Thymus (tissue), 11 donors: ENCODE results near the gene RNH1. TPM values are rescaled to one million over a fixed set of nuclear protein-coding genes. Genes with fewer than 3 reads are reported as not detected.

Experiments used
- DNase-seq, 9 donors: peaks; one replicate each; pipeline ENCODE4 v3.0.0-alpha.2; 2013; ENCODE audit warnings: low spot score in 9 of 9, low read depth in 6 of 9, missing footprints in 1 of 9
- H3K27ac ChIP-seq, 2 donors: one replicate each; pipeline ENCODE4 v1.5.1; 2013; ENCODE audit warnings: control low read depth in 1 of 2, low read depth in 1 of 2, low read length in 1 of 2, mild to moderate bottlenecking in 1 of 2, moderate library complexity in 1 of 2
- H3K27me3 ChIP-seq, 2 donors: one replicate each; pipeline ENCODE4 v1.5.1; 2013; ENCODE audit warnings: low read length in 1 of 2; ENCODE audit not compliant: control insufficient read depth in 2 of 2, insufficient read depth in 1 of 2
- H3K36me3 ChIP-seq, 2 donors: one replicate each; pipeline ENCODE4 v1.5.1; 2013; ENCODE audit warnings: low read length in 1 of 2, mild to moderate bottlenecking in 1 of 2, moderate library complexity in 1 of 2; ENCODE audit not compliant: control insufficient read depth in 2 of 2, insufficient read depth in 2 of 2
- H3K4me1 ChIP-seq, 2 donors: one replicate each; pipeline ENCODE4 v1.5.1; 2013; ENCODE audit warnings: low read length in 2 of 2; ENCODE audit not compliant: control insufficient read depth in 2 of 2, insufficient read depth in 2 of 2
- H3K4me3 ChIP-seq, 2 donors: one replicate each; pipeline ENCODE4 v1.5.1; 2013; ENCODE audit warnings: low read length in 2 of 2, control low read depth in 1 of 2, mild to moderate bottlenecking in 1 of 2
- H3K9me3 ChIP-seq, 2 donors: one replicate each; pipeline ENCODE4 v1.5.1; 2013; ENCODE audit warnings: low read length in 1 of 2, mild to moderate bottlenecking in 1 of 2; ENCODE audit not compliant: control insufficient read depth in 2 of 2, insufficient read depth in 1 of 2
- WGBS: extraction: QIAGEN DNeasy Blood & Tissue Kit; methylation state at CpG from one replicate; pipeline ENCODE4 v1.1.7; 2013; 5-methylcytosine and 5-hydroxymethylcytosine counted together
- polyA plus RNA-seq: library from polyadenylated mRNA; stranded (reverse); fragments of 200-250 nt; gene quantifications from one replicate; pipeline ENCODE4 v1.2.3, GENCODE V29; 2013
- total RNA-seq: library from RNA; stranded (reverse); fragments of 120-200 nt; gene quantifications from one replicate; pipeline ENCODE4 v1.2.4, GENCODE V29; 2013
- donor health status: healthy.

The RNH1 gene
- total and polyA plus RNA-seq, 2 donors, result 79.2 to 114 TPM

GRCh38 chr11:496834-497564 is 10.0 kb downstream of the RNH1 start:
- Histone ChIP-seq H3K36me3 (peaks cover 71 to 79% of the 10 kb centered on the region in 2 donors), H3K27me3 (no peaks in the 10 kb centered on the region), H3K27ac (no peak overlapping the region), H3K4me1 (no peaks in the 10 kb centered on the region), H3K9me3 (no peaks in the 10 kb centered on the region), H3K4me3 (no peak overlapping the region)
- DNase-seq, result no peak
- 98% methylated on average over 34 of the region's 34 CpGs for WGBS

- H3K36me3 ChIP-seq, result peaks cover 65 to 75% of the 10 kb centered on the region in 2 donors
- no peaks in the 10 kb centered on the region for H3K9me3 ChIP-seq
- no peaks in the 10 kb centered on the region for H3K27me3 ChIP-seq
- H3K4me3 ChIP-seq, result no peak overlapping the region
- H3K4me1 ChIP-seq, result no peaks in the 10 kb centered on the region
- no peak overlapping the region for H3K27ac ChIP-seq
- WGBS, result 93% methylated on average over 10 of the region's 10 CpGs
- no peak for DNase-seq
Measured at GRCh38 chr11:495537-495931, 11.5 kb downstream of the RNH1 start.

GRCh38 chr11:494761-495536 is 12.1 kb downstream of the RNH1 start:
- DNase-seq, result no peak
- 96% methylated on average over 37 of the region's 37 CpGs for WGBS
- H3K4me1 ChIP-seq, result no peaks in the 10 kb centered on the region
- no peak overlapping the region for H3K27ac ChIP-seq
- no peaks in the 10 kb centered on the region for H3K9me3 ChIP-seq
- H3K4me3 ChIP-seq, result no peak overlapping the region
- H3K36me3 ChIP-seq, result peaks cover 59 to 75% of the 10 kb centered on the region in 2 donors
- no peaks in the 10 kb centered on the region for H3K27me3 ChIP-seq

GRCh38 chr11:492427-493226 is 14.4 kb downstream of the RNH1 start:
- 94% methylated on average over 32 of the region's 32 CpGs for WGBS
- DNase-seq, result no peak
- Histone ChIP-seq H3K27ac (no peak overlapping the region), H3K9me3 (no peaks in the 10 kb centered on the region), H3K4me1 (no peaks in the 10 kb centered on the region), H3K36me3 (peaks cover 36 to 60% of the 10 kb centered on the region in 2 donors), H3K27me3 (no peaks in the 10 kb centered on the region), H3K4me3 (no peak overlapping the region)

- Histone ChIP-seq H3K9me3 (no peaks in the 10 kb centered on the region), H3K27me3 (no peaks in the 10 kb centered on the region), H3K36me3 (peaks cover 26 to 51% of the 10 kb centered on the region in 2 donors), H3K4me3 (no peak overlapping the region), H3K4me1 (no peaks in the 10 kb centered on the region), H3K27ac (no peak overlapping the region)
- 95% methylated on average over 7 of the region's 7 CpGs for WGBS
- DNase-seq, result no peak
Measured at GRCh38 chr11:491358-491757, 15.7 kb downstream of the RNH1 start.

GRCh38 chr11:490930-491260 is 16.1 kb downstream of the RNH1 start:
- Histone ChIP-seq H3K4me3 (no peak overlapping the region), H3K27me3 (no peaks in the 10 kb centered on the region), H3K4me1 (no peaks in the 10 kb centered on the region), H3K36me3 (peaks cover 24 to 51% of the 10 kb centered on the region in 2 donors), H3K27ac (no peak overlapping the region), H3K9me3 (no peaks in the 10 kb centered on the region)
- DNase-seq, result no peak
- 96% methylated on average over 15 of the region's 15 CpGs for WGBS

GRCh38 chr11:490186-490929 is 16.7 kb downstream of the RNH1 start:
- no peaks in the 10 kb centered on the region for H3K27me3 ChIP-seq
- no peak overlapping the region for H3K27ac ChIP-seq
- whole genome bisulfite sequencing, result 96% methylated on average over 38 of the region's 38 CpGs
- H3K9me3 ChIP-seq, result no peaks in the 10 kb centered on the region
- H3K4me3 ChIP-seq, result no peak overlapping the region
- no peaks in the 10 kb centered on the region for H3K4me1 ChIP-seq
- H3K36me3 ChIP-seq, result peaks cover 18 to 51% of the 10 kb centered on the region in 2 donors
- no peak for DNase-seq

- Histone ChIP-seq H3K27me3 (no peaks in the 10 kb centered on the region), H3K36me3 (peaks cover 15 to 45% of the 10 kb centered on the region in 2 donors), H3K9me3 (no peaks in the 10 kb centered on the region), H3K4me1 (no peaks in the 10 kb centered on the region), H3K4me3 (no peak overlapping the region), H3K27ac (no peak overlapping the region)
- WGBS, result 97% methylated on average over 37 of the region's 37 CpGs
- no peak for DNase-seq
Measured at GRCh38 chr11:489610-490185, 17.3 kb downstream of the RNH1 start.
